Spleen (tissue), 7 donors: ENCODE data around the gene RNF215.

Source experiments
- CTCF ChIP-seq, 11 experiments: fragments of 200-600 bp in 7 of 11; fragments of 450-650 bp in 4 of 11; sonication (generic) in 4 of 11; IDR thresholded peaks in 8 of 11; conservative IDR thresholded peaks in 3 of 11; 1 replicate in 7 of 11; 2 replicates in 4 of 11; pipeline versions ENCODE4 v1.4.0 to v1.8.0; 2016 to 2021; ENCODE audit warnings: antibody characterized with exemption in 11 of 11, inconsistent platforms in 4 of 11, mild to moderate bottlenecking in 1 of 11
- POLR2A ChIP-seq, 3 donors: fragments of 450-650 bp; IDR thresholded peaks; one replicate each; pipeline ENCODE4 v1.5.1; 2017; ENCODE audit warnings: antibody characterized with exemption in 3 of 3, mild to moderate bottlenecking in 1 of 3
- POLR2AphosphoS5 ChIP-seq, 3 donors: sonication (generic); formaldehyde crosslinking; IDR thresholded peaks; one replicate each; pipeline ENCODE4 v1.5.1; 2017; ENCODE audit warnings: antibody characterized with exemption in 3 of 3
- donor health status: DM: no; HTN: no; CAD: no; lungs with moderate emphysema.
- donor health status: DM: no; HTN: no; CAD: no.
- donor health status: DM: no; HTN: no; CAD: no.

- no peak for TF ChIP-seq POLR2A (IDR thresholded peaks at IDR 0.05)
- TF ChIP-seq CTCF (IDR thresholded peaks at IDR 0.05 in 8 of 11, conservative IDR thresholded peaks at IDR 0.05 in 3 of 11), result no peak
- peak in 2 of 3 donors; percentile 9 to 26 for TF ChIP-seq POLR2AphosphoS5 (IDR thresholded peaks at IDR 0.05)
Measured at GRCh38 chr22:30332551-30332950, 54.7 kb downstream of the RNF215 start.
